Stimulated activated CD4-positive, alpha-beta T cell treated with anti-CD3 and anti-CD28 coated beads, Interleukin-2, amount 100 ng/mL, for 48 hours (primary cell): Measurements from ENCODE around the gene GCM1.

Source experiments
- DNase-seq, 2 donors: peaks; one replicate each; pipeline ENCODE4 v3.0.0-alpha.2; 2020

GCM1 gene

DNA sequence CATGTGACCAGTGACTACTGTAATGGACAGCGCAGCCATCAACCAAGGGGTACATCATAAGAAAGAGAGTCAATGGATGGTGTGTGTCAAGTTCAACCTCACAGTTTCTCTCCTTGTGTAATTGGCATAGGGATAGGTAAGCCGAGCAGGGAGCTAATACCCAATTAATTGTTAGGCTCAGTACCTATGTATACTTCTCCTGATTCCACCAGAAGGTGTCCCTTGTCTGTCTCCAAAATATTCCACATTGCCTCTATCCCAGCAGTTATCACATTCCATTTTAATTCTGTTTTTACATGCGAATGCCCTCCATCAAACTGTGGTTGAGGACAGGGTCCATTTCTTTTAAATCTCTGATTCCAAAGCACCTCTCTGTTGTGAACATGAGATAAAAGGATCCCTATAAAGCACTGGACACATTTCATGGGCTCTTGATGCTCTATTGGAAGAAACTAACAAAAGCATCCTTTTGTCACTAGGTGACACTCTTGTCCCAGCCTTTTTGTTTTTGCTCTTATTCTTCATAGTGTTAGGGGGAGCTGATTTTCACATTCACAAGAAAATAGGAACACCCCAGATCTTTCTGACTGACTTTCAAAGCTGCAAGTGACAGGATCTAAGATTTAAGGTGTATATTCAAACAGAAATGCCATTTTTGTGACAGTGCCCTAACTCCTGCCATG lies 44.5 kb downstream of the GCM1 start:
- no peak for DNase-seq

DNA sequence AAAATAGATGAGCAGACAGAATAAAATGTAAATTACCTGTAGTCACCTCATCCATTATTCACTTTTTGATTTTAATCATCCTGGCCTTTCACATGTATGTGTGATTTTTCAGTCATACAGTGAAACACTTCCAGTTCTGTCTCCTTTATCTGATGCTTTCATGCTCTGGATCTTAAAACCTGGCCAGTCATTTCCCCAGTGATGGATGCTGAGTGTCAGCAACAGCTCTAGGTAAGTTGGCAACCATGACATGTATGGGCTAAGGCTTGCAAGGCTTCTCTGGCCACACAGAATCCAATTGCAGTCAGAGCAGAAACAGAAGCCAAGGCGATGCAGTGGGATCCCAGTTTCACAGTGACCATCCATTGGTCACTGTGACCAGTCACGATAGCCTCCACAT lies 47.6 kb downstream of the GCM1 start:
- no peak for DNase-seq

DNA sequence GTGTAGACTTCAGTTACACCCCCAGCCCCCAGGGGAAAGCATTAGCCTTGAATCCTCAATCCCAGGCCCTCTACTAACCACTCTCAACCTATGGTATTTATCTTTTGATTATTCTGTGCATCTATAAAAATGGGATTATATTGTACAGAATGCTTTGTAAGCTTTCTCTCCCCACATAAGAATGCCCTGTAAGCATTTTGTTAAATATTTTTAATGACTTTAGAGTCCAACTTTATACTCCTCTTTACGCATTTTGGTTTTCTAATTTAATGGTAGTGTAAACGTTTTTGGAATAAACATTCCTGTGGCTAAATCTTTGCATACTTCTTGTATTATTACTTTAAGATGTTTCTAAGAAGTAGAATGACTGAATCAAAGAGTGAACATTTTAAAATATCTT lies 48.1 kb downstream of the GCM1 start:
- DNase-seq, result no peak

- DNase-seq, result no peak
These were observed 52.9 kb downstream of the GCM1 start for GRCh38 chr6:53095716-53096115.

GRCh38 chr6:53095270-53095669 lies 53.4 kb downstream of the GCM1 start:
- DNase-seq, result no peak

DNA sequence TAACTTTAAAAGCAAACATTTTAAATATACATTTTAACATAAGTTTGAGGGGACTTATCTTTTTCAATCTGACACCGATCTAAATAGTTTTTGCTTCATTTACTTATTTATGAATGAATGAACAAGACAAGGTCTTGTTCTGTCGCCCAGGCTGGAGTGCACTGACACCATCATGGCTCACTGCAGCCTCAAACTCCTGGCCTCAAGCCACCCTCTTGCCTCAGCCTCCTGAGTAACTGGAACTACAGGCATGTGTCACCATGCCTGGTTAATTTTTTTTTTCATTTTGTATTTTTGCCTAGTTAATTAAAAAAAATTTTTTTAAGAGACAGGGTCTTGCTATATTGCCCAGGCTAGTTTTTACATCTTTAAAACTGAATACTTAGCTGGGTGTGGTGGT lies 58.1 kb downstream of the GCM1 start:
- DNase-seq, result no peak

DNA sequence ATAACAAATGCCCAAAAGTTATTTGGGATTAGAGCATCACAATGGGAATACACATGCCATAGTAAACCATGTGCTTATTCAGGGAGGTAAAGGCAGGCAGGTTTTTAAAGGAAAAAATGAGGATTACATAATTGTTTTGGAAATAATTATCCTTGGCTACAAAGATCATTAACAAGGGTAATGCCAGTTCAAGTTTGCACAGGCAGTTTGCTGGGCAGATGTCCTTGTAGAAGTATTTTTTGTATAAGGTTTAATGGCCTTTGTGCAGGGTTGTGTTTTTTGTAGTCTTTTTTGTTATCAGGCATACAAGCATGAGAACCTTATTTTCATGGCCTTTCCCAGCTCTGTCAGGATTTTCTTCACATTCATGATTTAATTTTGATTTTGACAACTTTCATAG lies 58.7 kb downstream of the GCM1 start:
- DNase-seq, result no peak

DNA sequence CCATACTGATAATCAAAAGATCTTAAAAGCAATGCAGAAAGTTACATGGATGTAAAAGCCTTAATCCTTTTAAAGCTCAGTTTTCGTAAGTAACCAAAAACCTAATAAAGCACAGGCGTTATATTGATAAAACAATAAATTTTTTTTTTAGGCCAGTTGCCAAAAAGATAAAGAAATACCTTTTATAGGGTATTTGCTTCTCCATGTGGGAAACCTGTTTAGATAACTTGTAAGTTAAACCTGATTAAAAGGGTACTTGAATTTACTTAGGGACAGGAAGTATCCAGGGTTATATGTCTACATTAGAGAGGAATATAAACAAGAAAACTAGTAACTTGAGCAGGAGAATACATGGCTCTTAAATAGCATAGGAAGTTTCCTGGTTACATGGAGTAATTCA lies 62.3 kb downstream of the GCM1 start:
- no peak for DNase-seq

- DNase-seq, result no peak
These were observed 67.8 kb downstream of the GCM1 start for GRCh38 chr6:53080813-53081212.
